GM23338 (cell line): Measurements from ENCODE around the gene MPL. TPM values are rescaled to one million over a fixed set of nuclear protein-coding genes. Genes with fewer than 3 reads are reported as not detected.

ENCODE experiments used
- ATAC-seq: fragments of 200-7000 bp; cut with Tn5 transposase; 3 replicates; pipeline ENCODE4 v1.9.1; 2020
- DNase-seq: peaks from one replicate; pipeline ENCODE4 v3.0.0-alpha.2; 2015; ENCODE audit warnings: low spot score
- H2AFZ ChIP-seq: fragments of 200-600 bp; sonication (generic); 2 replicates; pipeline ENCODE4 v1.8.0; 2016; ENCODE audit warnings: antibody characterized with exemption, mild to moderate bottlenecking, moderate library complexity
- H3F3A ChIP-seq: fragments of 200-600 bp; sonication (generic); replicated peaks from 2 replicates; pipeline ENCODE4 v1.8.0; 2017; ENCODE audit warnings: antibody characterized with exemption, mixed run types, low read depth
- H3K27ac ChIP-seq: fragments of 200-600 bp; sonication (generic); 2 replicates; pipeline ENCODE4 v1.6.1; 2016; ENCODE audit warnings: low read depth
- H3K27me3 ChIP-seq: fragments of 200-600 bp; sonication (generic); 2 replicates; pipeline ENCODE4 v1.8.0; 2016; ENCODE audit warnings: mild to moderate bottlenecking, mixed run types, moderate library complexity; ENCODE audit not compliant: insufficient read depth
- H3K36me3 ChIP-seq: fragments of 200-600 bp; sonication (generic); 2 replicates; pipeline ENCODE4 v1.8.0; 2016; ENCODE audit warnings: mild to moderate bottlenecking; ENCODE audit not compliant: insufficient read depth
- H3K4me1 ChIP-seq: fragments of 200-600 bp; sonication (generic); 2 replicates; pipeline ENCODE4 v1.8.0; 2016; ENCODE audit warnings: mild to moderate bottlenecking, moderate library complexity; ENCODE audit not compliant: insufficient read depth
- H3K4me2 ChIP-seq: fragments of 200-600 bp; sonication (generic); 2 replicates; pipeline ENCODE4 v1.7.1; 2017; ENCODE audit warnings: mixed run types
- H3K4me3 ChIP-seq: fragments of 200-600 bp; sonication (generic); 2 replicates; pipeline ENCODE4 v1.6.1; 2016; ENCODE audit warnings: mixed run types
- H3K79me2 ChIP-seq: fragments of 200-600 bp; sonication (generic); replicated peaks from 2 replicates; pipeline ENCODE4 v1.8.0; 2017; ENCODE audit warnings: mild to moderate bottlenecking; ENCODE audit not compliant: insufficient read depth
- H3K9me2 ChIP-seq: fragments of 200-600 bp; sonication (generic); 2 replicates; pipeline ENCODE4 v1.8.0; 2017; ENCODE audit not compliant: insufficient read depth
- H4K20me1 ChIP-seq: fragments of 200-600 bp; sonication (generic); replicated peaks from 2 replicates; pipeline ENCODE4 v1.8.0; 2017; ENCODE audit warnings: mild to moderate bottlenecking; ENCODE audit not compliant: insufficient read depth
- H3K27ac Mint-ChIP-seq: 2 replicates; pipeline ENCODE4 v1.8.0; 2020; ENCODE audit warnings: inconsistent platforms, mild to moderate bottlenecking, moderate library complexity, mixed read lengths
- H3K27me3 Mint-ChIP-seq: 3 replicates; pipeline ENCODE4 v1.8.0; 2022; ENCODE audit warnings: low read depth, mild to moderate bottlenecking, moderate library complexity, mixed read lengths, inconsistent platforms; ENCODE audit not compliant: insufficient read depth, poor library complexity
- H3K36me3 Mint-ChIP-seq: 3 replicates; pipeline ENCODE4 v1.8.0; 2021; ENCODE audit warnings: low read depth, mild to moderate bottlenecking, inconsistent platforms, moderate library complexity, mixed read lengths
- H3K4me1 Mint-ChIP-seq: 3 replicates; pipeline ENCODE4 v1.8.0; 2020; ENCODE audit warnings: mild to moderate bottlenecking, inconsistent platforms, mixed read lengths
- H3K4me3 Mint-ChIP-seq: 3 replicates; pipeline ENCODE4 v1.8.0; 2021; ENCODE audit warnings: moderate library complexity, mild to moderate bottlenecking, inconsistent platforms, mixed read lengths
- H3K9me3 Mint-ChIP-seq: 3 replicates; pipeline ENCODE4 v1.8.0; 2020; ENCODE audit warnings: moderate library complexity, mild to moderate bottlenecking, inconsistent platforms, mixed read lengths
- CREB1 ChIP-seq: fragments of 250-450 bp; sonication (Bioruptor Pico); IDR thresholded peaks from 2 replicates; pipeline ENCODE4 v1.5.0; 2020; ENCODE audit warnings: low read depth, mild to moderate bottlenecking, moderate library complexity
- CTCF ChIP-seq, 2 experiments: fragments of 200-600 bp in 1 of 2; sonication (generic) in 1 of 2; conservative IDR thresholded peaks; 2 replicates each; pipeline versions ENCODE4 v1.5.1 to v1.6.1; 2016 to 2017; ENCODE audit warnings: antibody characterized with exemption in 2 of 2, low read depth in 2 of 2, mild to moderate bottlenecking in 2 of 2, moderate library complexity in 1 of 2
- ETS1 ChIP-seq: IDR thresholded peaks from 2 replicates; pipeline ENCODE4 v1.6.1; 2016; ENCODE audit warnings: antibody characterized with exemption
- POLR2AphosphoS5 ChIP-seq: IDR thresholded peaks from 2 replicates; pipeline ENCODE4 v1.6.1; 2016; ENCODE audit warnings: antibody characterized with exemption, low read depth
- ZNF462 ChIP-seq: fragments of 250-450 bp; sonication (Bioruptor Pico); IDR thresholded peaks from 2 replicates; pipeline ENCODE4 v1.5.0; 2020; ENCODE audit warnings: mild to moderate bottlenecking, moderate library complexity
- polyA plus RNA-seq: library from polyadenylated mRNA; unstranded; fragments of >200 nt; fragmentation: Nextera tagmentation; extraction: Ambion mirVana; gene quantifications from 2 replicates; pipeline ENCODE4 v1.2.1, GENCODE V29; 2016
- total RNA-seq: library from RNA; depleted of rRNA; stranded (reverse); fragments of >200 nt; shearing (Covaris generic); gene quantifications from 2 replicates; pipeline ENCODE4 v1.2.3, GENCODE V29; 2014

MPL gene
- total and polyA plus RNA-seq, 2 experiments from 2014 or later, result not detected

DNA sequence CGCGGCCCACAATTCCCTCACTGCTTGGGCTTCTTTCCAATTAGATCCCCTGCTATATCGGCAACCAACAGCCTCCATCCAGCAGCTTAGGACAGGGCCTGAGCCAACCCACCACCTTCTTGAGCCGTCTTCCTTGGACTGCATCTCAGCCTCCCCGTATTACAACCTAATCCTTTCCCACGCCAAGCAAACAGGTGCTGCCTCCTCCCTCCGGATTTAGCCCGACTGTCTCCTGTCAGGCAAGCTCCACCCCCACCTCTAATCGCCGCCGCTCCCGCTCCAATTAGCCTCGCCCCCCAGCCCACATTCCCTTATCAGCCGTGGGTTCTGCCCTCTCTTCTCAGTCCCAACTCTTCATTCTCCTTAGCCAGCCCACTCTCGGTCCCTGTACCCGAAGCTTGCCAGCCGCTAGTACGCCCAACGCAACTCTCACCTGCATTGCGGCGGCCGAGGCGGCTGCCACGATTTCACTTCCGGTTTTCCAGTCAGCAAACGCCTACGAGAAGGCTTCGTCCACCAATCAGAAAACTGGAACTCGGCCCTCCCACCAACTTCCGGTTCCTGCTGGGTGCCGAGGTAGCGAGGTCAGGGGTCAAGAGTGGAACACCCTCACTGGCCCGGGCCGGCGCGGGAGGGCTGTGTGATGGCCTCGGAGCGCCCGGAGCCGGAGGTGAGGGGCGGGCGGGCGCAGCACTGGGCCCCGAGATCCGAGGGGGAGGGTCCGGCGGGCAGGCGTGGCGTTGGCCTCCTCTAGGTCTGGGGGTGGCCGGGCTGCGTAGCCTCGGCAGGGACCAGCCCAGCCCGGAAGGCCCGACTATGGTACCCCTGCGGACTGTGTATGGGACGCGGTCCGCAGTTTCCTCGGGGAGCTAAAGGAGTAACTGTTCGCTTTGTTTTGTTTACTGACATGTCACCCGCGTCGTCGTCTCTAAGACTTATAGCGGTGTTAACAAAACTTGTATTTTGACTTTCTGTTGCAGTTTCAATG, 52.0 kb downstream of the MPL start, which contains the start of the genes MED8 and SZT2:
MED8 (minus strand) TSS at position 475 of the 988 bp plus-strand sequence; CDS start at position 439, 36 bp downstream.
SZT2 (plus strand) TSS at position 574 of the 988 bp plus-strand sequence; CDS start at position 644, 70 bp downstream.
- peak within 1 kb of the TSS; percentile 98 for H3K4me3 Mint-ChIP-seq
- H3K4me1 Mint-ChIP-seq, result peaks cover 15% of the 10 kb centered on the region

More for the DNA sequence above, 52.0 kb downstream of the MPL start, which contains the start of the genes MED8 and SZT2:
- H4K20me1 ChIP-seq, result peaks cover 6% of the 10 kb centered on the region
- peak; percentile 99 for ATAC-seq
- H3K9me2 ChIP-seq, result no peaks in the 10 kb centered on the region
- H3K9me3 Mint-ChIP-seq, result no peaks in the 10 kb centered on the region
- no peaks in the 10 kb centered on the region for H3F3A ChIP-seq
- H3K4me3 ChIP-seq, result peak within 1 kb of the TSS; percentile 66
- H3K36me3 ChIP-seq, result peaks cover 25% of the 10 kb centered on the region
- H2AFZ ChIP-seq, result peak within 1 kb of the TSS; percentile 82
- H3K27ac ChIP-seq, result peak within 1 kb of the TSS; percentile 57
- peaks cover 34% of the 10 kb centered on the region for H3K79me2 ChIP-seq
- H3K27me3 Mint-ChIP-seq, result peaks cover 2% of the 10 kb centered on the region
- peaks cover 13% of the 10 kb centered on the region; the same call in 1 of the 2 replicates for H3K4me1 ChIP-seq
- H3K36me3 Mint-ChIP-seq, result peaks cover 24% of the 10 kb centered on the region
- peak; percentile 99 for DNase-seq
- H3K4me2 ChIP-seq, result peak within 1 kb of the TSS; percentile 95
- peak within 1 kb of the TSS; percentile 98 for H3K27ac Mint-ChIP-seq
- peak; percentile 84 for TF ChIP-seq ETS1
- TF ChIP-seq POLR2AphosphoS5, result peak; percentile 92
- TF ChIP-seq ZNF462 (CRISPR knock-in tag), result no peak
- no peak for TF ChIP-seq CTCF (conservative IDR thresholded peaks at IDR 0.05; ENCODE audit: low read depth in 2 of 2)
- peak; percentile 79 for TF ChIP-seq CREB1 (CRISPR knock-in tag)
- H3K27me3 ChIP-seq, result no peaks in the 10 kb centered on the region
